HFF-Myc (cell line): ENCODE results near the gene ZDHHC11.
"Not testable (repeated sequence)": the region's sequence is repeated elsewhere in the genome, so short reads cannot be mapped to it uniquely, and the experiment has no call there.

Experiments
- DNase-seq: peaks from one replicate; pipeline ENCODE4 v3.0.0-alpha.2; 2011; ENCODE audit warnings: low read depth; ENCODE audit errors: extremely low read depth
- H3K4me3 ChIP-seq: replicated peaks from 2 replicates; pipeline ENCODE4 v1.5.1; 2011; ENCODE audit warnings: low read depth, mild to moderate bottlenecking, control low read depth, low read length
- CTCF ChIP-seq: IDR thresholded peaks from 2 replicates; pipeline ENCODE4 v1.5.1; 2012; ENCODE audit warnings: mild to moderate bottlenecking, low read depth, low read length, control low read depth; ENCODE audit errors: missing control alignments

Gene ZDHHC11

GRCh38 chr5:749101-749670, 101.6 kb downstream of the ZDHHC11 start:
- no peak for TF ChIP-seq CTCF

GRCh38 chr5:748011-748980, 102.5 kb downstream of the ZDHHC11 start:
- DNase-seq, H3K4me3 ChIP-seq: not testable (repeated sequence)

More at GRCh38 chr5:749101-749670, 101.6 kb downstream of the ZDHHC11 start:
- H3K4me3 ChIP-seq = no peak overlapping the region
- no peak for DNase-seq

GRCh38 chr5:747303-747844, 103.4 kb downstream of the ZDHHC11 start:
- not testable (repeated sequence) for DNase-seq, H3K4me3 ChIP-seq

GRCh38 chr5:746258-746761, 104.5 kb downstream of the ZDHHC11 start:
- no peak for TF ChIP-seq CTCF
- no peak overlapping the region for H3K4me3 ChIP-seq
- no peak for DNase-seq
